Lower leg skin (tissue), 3 donors: ENCODE data around the gene FLT1.

Experiments used
- CTCF ChIP-seq, 3 donors: fragments of 450-650 bp; IDR thresholded peaks; one replicate each; pipeline ENCODE4 v1.5.1; 2016; ENCODE audit warnings: antibody characterized with exemption in 3 of 3, mild to moderate bottlenecking in 3 of 3, moderate library complexity in 2 of 3
- POLR2A ChIP-seq, 2 donors: fragments of 450-650 bp; IDR thresholded peaks; one replicate each; pipeline ENCODE4 v1.6.1; 2016 to 2017; ENCODE audit warnings: antibody characterized with exemption in 2 of 2, mild to moderate bottlenecking in 1 of 2, moderate library complexity in 1 of 2

DNA sequence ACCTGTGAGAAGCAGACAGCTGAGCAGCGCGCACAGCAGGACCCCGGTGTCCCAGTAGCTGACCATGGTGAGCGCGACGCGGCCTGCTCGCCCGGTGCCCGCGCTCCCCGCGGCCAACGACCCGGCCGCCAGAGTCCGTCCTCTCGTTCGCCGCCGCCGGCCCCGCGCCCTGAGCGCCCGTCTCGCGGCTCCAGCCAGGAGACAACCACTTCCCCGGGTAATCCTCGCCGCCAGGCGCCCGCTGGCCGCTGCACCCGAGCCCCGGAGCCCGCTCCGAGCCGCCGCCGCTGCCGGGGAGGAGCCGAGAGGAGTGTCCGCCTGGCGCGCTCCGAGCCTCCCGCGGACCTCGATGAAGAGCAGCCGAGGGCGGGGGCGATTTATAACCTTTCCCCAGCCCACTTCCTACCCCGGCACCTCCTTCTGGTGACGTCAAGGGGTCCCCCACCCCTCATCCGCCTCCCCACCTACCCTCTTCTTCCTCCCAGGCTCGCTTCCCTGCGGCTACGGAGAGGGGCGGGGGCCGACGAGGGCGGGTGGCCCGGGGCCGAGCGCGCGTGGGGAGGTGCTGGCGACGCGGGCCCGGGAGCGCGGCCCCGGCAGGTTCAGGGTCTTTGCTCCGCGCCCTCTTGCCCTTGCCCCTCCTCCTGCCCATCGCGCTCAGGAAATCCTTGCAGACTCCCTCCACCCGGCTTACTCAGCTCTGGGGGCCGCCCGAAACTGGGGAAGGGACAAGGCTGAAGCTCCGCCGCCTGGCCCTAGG, at the start of gene FLT1:
- no peak for TF ChIP-seq CTCF (IDR thresholded peaks at IDR 0.05)
- no peak for TF ChIP-seq POLR2A (IDR thresholded peaks at IDR 0.05)
